Measurements from ENCODE around the gene ZNF592.
"Not testable (repeated sequence)": the region's sequence is repeated elsewhere in the genome, so short reads cannot be mapped to it uniquely, and the experiment has no call there.

The ZNF592 gene, protein sequence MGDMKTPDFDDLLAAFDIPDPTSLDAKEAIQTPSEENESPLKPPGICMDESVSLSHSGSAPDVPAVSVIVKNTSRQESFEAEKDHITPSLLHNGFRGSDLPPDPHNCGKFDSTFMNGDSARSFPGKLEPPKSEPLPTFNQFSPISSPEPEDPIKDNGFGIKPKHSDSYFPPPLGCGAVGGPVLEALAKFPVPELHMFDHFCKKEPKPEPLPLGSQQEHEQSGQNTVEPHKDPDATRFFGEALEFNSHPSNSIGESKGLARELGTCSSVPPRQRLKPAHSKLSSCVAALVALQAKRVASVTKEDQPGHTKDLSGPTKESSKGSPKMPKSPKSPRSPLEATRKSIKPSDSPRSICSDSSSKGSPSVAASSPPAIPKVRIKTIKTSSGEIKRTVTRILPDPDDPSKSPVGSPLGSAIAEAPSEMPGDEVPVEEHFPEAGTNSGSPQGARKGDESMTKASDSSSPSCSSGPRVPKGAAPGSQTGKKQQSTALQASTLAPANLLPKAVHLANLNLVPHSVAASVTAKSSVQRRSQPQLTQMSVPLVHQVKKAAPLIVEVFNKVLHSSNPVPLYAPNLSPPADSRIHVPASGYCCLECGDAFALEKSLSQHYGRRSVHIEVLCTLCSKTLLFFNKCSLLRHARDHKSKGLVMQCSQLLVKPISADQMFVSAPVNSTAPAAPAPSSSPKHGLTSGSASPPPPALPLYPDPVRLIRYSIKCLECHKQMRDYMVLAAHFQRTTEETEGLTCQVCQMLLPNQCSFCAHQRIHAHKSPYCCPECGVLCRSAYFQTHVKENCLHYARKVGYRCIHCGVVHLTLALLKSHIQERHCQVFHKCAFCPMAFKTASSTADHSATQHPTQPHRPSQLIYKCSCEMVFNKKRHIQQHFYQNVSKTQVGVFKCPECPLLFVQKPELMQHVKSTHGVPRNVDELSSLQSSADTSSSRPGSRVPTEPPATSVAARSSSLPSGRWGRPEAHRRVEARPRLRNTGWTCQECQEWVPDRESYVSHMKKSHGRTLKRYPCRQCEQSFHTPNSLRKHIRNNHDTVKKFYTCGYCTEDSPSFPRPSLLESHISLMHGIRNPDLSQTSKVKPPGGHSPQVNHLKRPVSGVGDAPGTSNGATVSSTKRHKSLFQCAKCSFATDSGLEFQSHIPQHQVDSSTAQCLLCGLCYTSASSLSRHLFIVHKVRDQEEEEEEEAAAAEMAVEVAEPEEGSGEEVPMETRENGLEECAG (N-terminal part only)

GRCh38 chr15:84748274-84749110 lies at the start of gene ZNF592:
Gene ZNF592, plus strand, starts transcription at chr15:84748592. Its CDS starts 34,084 bp downstream, at chr15:84782676.
- DNase-seq (ENCODE audit: low read depth): peak; percentile 62

- DNase-seq (ENCODE audit: low read depth): no peak
Observed at GRCh38 chr15:84699538-84700191, 48.7 kb upstream of the ZNF592 start.

DNA sequence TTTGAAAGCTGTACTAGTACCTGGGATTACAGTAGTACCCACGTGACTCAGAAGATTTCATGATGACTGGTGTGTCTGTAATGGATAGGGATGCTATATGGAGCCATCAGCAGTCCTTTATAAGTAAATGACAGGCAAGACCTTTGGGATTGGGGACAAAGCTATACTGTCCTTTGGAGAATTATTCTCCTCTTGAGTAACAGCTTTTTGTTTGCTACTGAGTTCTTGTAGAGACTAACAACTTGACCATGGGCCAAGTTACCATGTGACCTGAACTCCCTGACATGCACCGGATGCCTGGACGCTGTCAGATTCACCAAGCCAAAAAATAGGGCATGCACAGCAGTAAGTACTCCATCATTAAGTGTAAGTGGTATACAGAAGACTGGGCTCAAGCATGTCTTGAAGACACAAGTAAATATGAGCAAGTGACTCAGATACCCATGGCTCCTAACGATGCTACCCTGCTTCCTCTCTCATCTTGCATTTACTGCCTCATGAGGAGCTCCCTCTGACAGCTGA lies 45.4 kb upstream of the ZNF592 start:
- no peak for DNase-seq (ENCODE audit: low read depth)

DNA sequence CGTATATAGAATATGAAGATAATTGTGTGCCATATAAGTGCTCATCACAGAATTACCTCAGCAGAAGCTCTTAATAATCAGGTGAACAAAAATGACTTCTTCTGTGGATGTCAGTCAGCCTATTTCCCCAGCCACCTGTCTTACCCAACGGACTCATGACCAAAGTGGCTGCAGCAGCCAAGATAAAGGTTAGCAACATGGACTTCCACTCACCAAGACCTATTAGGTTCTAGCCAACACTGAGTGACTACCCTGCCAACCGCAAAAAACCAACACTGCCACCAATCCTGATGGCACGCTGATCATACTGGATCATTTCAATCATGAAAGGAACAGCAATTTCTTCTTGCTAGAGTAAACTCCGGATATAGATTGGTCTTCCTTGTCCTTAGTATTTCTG lies 44.6 kb upstream of the ZNF592 start:
- DNase-seq (ENCODE audit: low read depth): no peak

- DNase-seq (ENCODE audit: low read depth): no peak
Observed at GRCh38 chr15:84714372-84714771, 34.0 kb upstream of the ZNF592 start.

- DNase-seq (ENCODE audit: low read depth): no peak
Observed at GRCh38 chr15:84714821-84715220, 33.6 kb upstream of the ZNF592 start.

DNA sequence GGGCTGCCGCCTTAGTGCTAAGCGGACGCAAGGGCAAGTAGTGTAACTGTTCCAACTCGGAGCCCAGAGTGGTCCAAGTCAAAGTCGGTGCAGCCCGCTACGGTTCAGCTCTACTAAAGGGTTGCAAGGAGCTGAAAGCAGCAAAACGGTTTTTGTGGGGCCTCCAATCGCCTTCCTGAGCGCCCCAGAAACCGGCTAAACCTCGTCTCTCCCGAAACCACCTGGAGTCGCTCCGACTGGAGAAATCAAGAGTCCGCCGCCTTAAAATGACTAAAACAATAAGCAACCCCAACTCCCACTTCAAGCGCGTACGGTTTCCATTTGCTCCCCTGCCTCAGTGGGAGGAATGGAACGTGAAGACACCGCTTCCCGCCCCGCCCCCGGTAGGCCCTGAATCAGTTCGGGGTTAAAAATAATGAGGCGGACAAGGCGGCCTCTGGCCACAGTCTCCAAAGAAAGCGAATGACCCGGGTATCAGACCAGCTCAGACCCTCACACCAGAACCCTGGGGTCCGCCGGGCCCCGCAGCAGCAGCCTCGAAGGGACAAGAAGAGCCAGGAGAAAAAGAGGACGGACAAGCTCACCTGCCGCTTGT lies 32.9 kb upstream of the ZNF592 start:
- no peak for DNase-seq (ENCODE audit: low read depth)

GRCh38 chr15:84716036-84716732 lies 32.2 kb upstream of the ZNF592 start, which contains the start of gene SEC11A:
Gene SEC11A, minus strand, starts transcription at chr15:84716139. Its CDS starts 64 bp downstream, at chr15:84716075.
- DNase-seq (ENCODE audit: low read depth): peak; percentile 85

DNA sequence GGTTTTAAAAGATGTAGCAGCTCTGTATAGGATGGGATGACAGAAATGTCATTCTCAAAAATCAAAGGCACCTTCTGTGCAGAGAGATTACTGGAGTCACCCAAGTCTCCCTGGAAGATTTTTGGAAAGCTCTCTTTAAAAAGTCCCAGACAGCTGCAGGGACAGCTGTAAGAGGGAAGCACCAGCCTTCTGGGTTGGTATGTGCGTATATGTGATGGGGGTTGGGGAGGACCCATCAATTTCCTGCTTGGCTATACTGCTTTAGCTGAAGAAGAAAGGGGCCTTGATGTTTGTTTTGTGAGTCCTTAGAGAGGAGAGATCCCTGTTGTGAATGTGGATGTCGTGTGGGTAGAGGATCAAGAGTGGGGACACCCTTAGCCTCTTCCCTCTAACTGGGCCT lies 27.0 kb upstream of the ZNF592 start:
- no peak for DNase-seq (ENCODE audit: low read depth)

- DNase-seq (ENCODE audit: low read depth): no peak
Observed at GRCh38 chr15:84722628-84723027, 25.8 kb upstream of the ZNF592 start.

- DNase-seq (ENCODE audit: low read depth): no peak
Observed at GRCh38 chr15:84725001-84725491, 23.3 kb upstream of the ZNF592 start.

GRCh38 chr15:84727429-84727828 lies 21.0 kb upstream of the ZNF592 start:
- DNase-seq (ENCODE audit: low read depth): no peak

DNA sequence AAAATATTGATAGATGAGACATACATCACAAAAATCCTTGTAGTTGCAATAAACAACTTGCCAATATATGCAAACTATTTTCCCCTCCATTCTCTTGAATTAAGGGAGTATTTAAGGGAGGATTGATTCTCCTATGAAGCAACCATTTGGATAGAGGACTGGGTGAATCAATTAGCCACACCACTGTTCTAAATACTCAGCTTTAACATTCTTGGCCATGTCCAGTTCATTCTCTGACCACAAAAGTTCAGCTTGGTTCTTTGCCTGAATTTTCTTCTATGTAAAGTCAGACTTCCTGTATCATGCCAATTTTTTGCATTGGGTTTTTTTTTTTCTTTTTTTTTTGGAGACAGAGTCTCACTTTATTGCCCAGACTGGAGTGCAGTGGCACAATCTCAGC lies 16.6 kb upstream of the ZNF592 start:
- no peak for DNase-seq (ENCODE audit: low read depth)

- DNase-seq (ENCODE audit: low read depth): peak; percentile 37
Observed at GRCh38 chr15:84734794-84735479, 13.5 kb upstream of the ZNF592 start.

- not testable (repeated sequence) for DNase-seq (ENCODE audit: low read depth)
Observed at GRCh38 chr15:84735480-84736061, 12.8 kb upstream of the ZNF592 start.

- peak; percentile 21 for DNase-seq (ENCODE audit: low read depth)
Observed at GRCh38 chr15:84736375-84736774, 12.0 kb upstream of the ZNF592 start.

DNA sequence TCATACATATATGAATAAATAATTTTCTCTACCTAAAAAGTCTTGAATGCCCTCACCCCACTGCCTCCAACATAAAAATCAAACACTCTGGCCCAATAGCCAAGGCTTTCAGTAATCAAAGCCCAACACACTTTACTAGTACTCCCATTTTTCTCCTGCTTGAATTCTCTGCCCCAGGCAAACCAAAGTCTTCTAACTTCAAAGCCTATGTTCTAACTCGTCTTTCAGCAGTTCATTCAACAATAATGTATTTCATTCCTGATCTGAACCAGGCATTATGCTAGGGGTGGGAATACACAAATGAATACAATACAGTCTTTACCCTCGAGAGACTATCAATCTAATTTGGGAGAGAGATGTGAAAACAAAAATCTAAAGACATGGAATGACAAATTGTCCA lies 11.4 kb upstream of the ZNF592 start:
- DNase-seq (ENCODE audit: low read depth): no peak

- DNase-seq (ENCODE audit: low read depth): no peak
Observed at GRCh38 chr15:84740691-84741090, 7.7 kb upstream of the ZNF592 start.
